ENCODE results near the gene CD40. TPM values are rescaled to one million over a fixed set of nuclear protein-coding genes. Genes with fewer than 3 reads are reported as not detected.

The CD40 gene
- total and polyA plus RNA-seq, 2 of the 4 experiments (the other 2 are of a cell fraction), result 0.36 to 0.92 TPM

DNA sequence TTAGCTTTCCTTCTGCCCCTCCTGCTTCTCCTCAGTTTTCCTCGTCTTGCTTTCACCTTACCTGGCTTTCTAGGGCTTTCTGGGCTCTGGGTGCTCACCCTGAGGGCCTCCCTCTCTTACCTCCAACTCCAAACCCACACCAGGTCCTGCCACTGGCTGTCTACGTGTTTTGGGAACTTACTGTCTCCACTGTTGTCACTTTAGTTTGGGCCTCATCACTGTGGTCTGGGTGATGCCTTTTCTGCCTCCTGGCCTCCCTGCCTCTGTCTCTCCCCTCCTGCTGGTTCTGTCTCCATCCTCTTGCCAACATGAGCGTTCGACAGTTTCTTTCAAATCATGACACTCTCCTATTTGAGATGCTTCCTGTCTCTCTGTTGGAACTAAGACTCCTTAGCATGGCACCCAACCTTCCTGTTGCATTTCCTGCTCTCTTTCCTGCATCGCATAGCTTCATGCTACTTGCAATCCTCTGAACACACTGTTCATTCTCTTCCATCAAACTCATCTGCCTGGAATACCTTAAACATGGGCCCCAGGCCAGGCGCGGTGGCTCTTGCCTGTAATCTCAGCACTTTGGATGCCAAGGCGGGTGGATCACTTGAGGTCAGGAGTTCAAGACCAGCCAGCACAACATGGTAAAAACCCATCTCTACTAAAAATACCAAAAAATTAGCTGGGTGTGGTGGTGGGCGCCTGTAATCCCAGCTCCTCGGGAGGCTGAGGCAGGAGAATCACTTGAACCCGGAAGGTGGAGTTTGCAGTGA lies 5.5 kb downstream of the CD40 start:
- TF ChIP-seq CTCF (conservative IDR thresholded peaks at IDR 0.05; ENCODE audit: low read depth, low read length) (no peak), RAD21 (IDR thresholded peaks at IDR 0.05; ENCODE audit: low read length) (no peak), CEBPB (IDR thresholded peaks at IDR 0.05; ENCODE audit: low read depth, low read length) (no peak), ELK1 (IDR thresholded peaks at IDR 0.05; ENCODE audit: borderline replicate concordance, low read depth, low read length) (no peak), RFX5 (IDR thresholded peaks at IDR 0.05; ENCODE audit: low read depth, low read length) (no peak), SMC3 (IDR thresholded peaks at IDR 0.05; ENCODE audit: low read depth, low read length) (no peak), MAFK (IDR thresholded peaks at IDR 0.05; ENCODE audit: low read depth, low read length) (no peak), MXI1 (IDR thresholded peaks at IDR 0.05; ENCODE audit: borderline replicate concordance, low read depth, low read length) (no peak)
- no peak overlapping the region for H2BK120ac ChIP-seq (ENCODE audit: low read depth, low read length)
- no peaks in the 10 kb centered on the region for H3K4me1 ChIP-seq (ENCODE audit: control insufficient read depth, insufficient read depth, low read length)
- no peak overlapping the region for H3K4ac ChIP-seq (ENCODE audit: low read depth, low read length)
- H2BK20ac ChIP-seq (ENCODE audit: low read depth, low read length), result no peak overlapping the region
- no peak overlapping the region for H2AK5ac ChIP-seq (ENCODE audit: low read depth, low read length)
- 58% methylated on average over 2 of the region's 11 CpGs; no CpG with 5 or more reads in 1 of the 2 experiments for WGBS, 2 experiments (ENCODE audit: extremely low coverage in 2 of 2, insufficient read length in 1 of 2)
- H3K56ac ChIP-seq (ENCODE audit: extremely low read depth, insufficient read depth, low read length), result no peak overlapping the region
- H2BK5ac ChIP-seq (ENCODE audit: low read depth, low read length, poor library complexity, severe bottlenecking), result no peak overlapping the region
- dilution Hi-C loops (cut with HindIII; ENCODE audit: low sequenced_read_pairs, unreplicated experiment) (no loop called here), intact Hi-C loops (cut with micrococcal nuclease) (no loop called here), in situ Hi-C loops (cut with MboI; ENCODE audit: low sequenced_read_pairs) (no loop called here)
- no TSS peak for BruUV-seq (replicated peaks)
- no peak overlapping the region for H3K27ac ChIP-seq (ENCODE audit: insufficient read depth, low read length)
- no peak overlapping the region for H2AK9ac ChIP-seq (replicated peaks; ENCODE audit: low read depth, low read length, poor library complexity)
- POLR2A ChIA-PET (ENCODE audit: unreplicated experiment), result no interaction called here
- H4K91ac ChIP-seq (ENCODE audit: insufficient read depth, low read depth, low read length), result no peak overlapping the region
- no peaks in the 10 kb centered on the region for H3K36me3 ChIP-seq (ENCODE audit: control insufficient read depth, insufficient read depth, low read length)
- H3K18ac ChIP-seq (ENCODE audit: low read depth, low read length), result no peak overlapping the region
- H4K20me1 ChIP-seq (ENCODE audit: insufficient read depth, low read length), result no peaks in the 10 kb centered on the region
- no peak overlapping the region for H4K8ac ChIP-seq (ENCODE audit: low read depth in 2 of 2, low read length in 2 of 2)
- no peak overlapping the region for H3K4me2 ChIP-seq (ENCODE audit: low read depth, low read length)
- no peak overlapping the region for H2BK15ac ChIP-seq (ENCODE audit: low read depth, low read length)
- peaks cover 20% of the 10 kb centered on the region for H3K27me3 ChIP-seq (ENCODE audit: control insufficient read depth, insufficient read depth, low read length)
- no peak overlapping the region for H4K5ac ChIP-seq (ENCODE audit: low read depth, low read length)
- no peaks in the 10 kb centered on the region for H3K9me1 ChIP-seq (ENCODE audit: insufficient read depth, low read length)
- no peak for ATAC-seq (ENCODE audit: low read depth)
- no peak overlapping the region for H3K9ac ChIP-seq (ENCODE audit: low read depth, low read length)
- no peak overlapping the region for H2AFZ ChIP-seq (replicated peaks; ENCODE audit: low read length, poor library complexity)
- H3K4me3 ChIP-seq (ENCODE audit: insufficient read depth, low read depth, low read length), result no peak overlapping the region
- no peak overlapping the region for H3K14ac ChIP-seq (replicated peaks; ENCODE audit: low read depth, low read length)
- H3K23ac ChIP-seq (ENCODE audit: low read depth, low read length), result no peak overlapping the region
- CTCF ChIA-PET, result interaction anchor here (0.6 kb wide), 1 partner anchor 149 kb away, joined by 3 read pairs; no protein-coding TSS in a partner anchor
- H3K79me1 ChIP-seq (ENCODE audit: low read depth in 1 of 2, low read length in 2 of 2), result no peaks in the 10 kb centered on the region
- no peak for DNase-seq
- H3K9me3 ChIP-seq (ENCODE audit: control insufficient read depth, insufficient read depth, low read length), result no peaks in the 10 kb centered on the region

All from IMR-90 (cell line).